Stimulated activated CD8-positive, alpha-beta memory T cell treated with anti-CD3 and anti-CD28 coated beads, Interleukin-2, amount 100 ng/mL, for 1 hour (primary cell): Measurements from ENCODE around the gene SYNDIG1.

Experiments used
- DNase-seq, 2 donors: peaks; one replicate each; pipeline ENCODE4 v3.0.0-alpha.2; 2020; ENCODE audit warnings: low read depth in 2 of 2

SYNDIG1 gene

GRCh38 chr20:24708411-24709295 lies 239.2 kb downstream of the SYNDIG1 start:
- no peak for DNase-seq
